Stimulated activated CD8-positive, alpha-beta memory T cell treated with anti-CD3 and anti-CD28 coated beads, Interleukin-7, amount 100 ng/mL, for 4 hours (primary cell): ENCODE data around the gene DSN1.
A peak's percentile ranks its signal among the peaks of the same experiment; 100 is the strongest.

Source experiments
- DNase-seq, 2 donors: peaks; one replicate each; pipeline ENCODE4 v3.0.0-alpha.2; 2020; ENCODE audit warnings: low read depth in 2 of 2

Gene DSN1

DNA sequence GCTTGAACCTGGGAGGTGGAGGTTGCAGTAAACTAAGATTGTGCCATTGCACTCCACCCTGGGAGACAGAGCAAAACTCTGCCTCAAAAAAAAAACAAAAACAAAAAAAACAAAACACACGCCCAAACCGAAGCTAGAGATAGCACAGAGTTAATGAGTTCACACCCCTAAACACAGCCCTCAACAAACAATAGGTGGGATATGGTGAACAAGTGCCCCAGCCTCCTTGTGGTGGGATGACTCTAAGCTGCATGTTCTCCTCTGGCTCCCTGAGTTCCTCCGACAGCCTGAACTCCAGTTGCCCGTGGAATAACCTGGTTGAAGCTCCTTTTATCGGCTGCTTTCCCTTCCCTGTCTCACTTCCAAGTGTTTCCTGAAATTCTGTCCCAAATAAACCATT, 22.1 kb upstream of the DSN1 start:
- DNase-seq, result no peak

- no peak for DNase-seq
Observed at GRCh38 chr20:36794116-36794474, 20.5 kb upstream of the DSN1 start.

GRCh38 chr20:36793294-36794115, 19.9 kb upstream of the DSN1 start:
- DNase-seq, result no peak

GRCh38 chr20:36792422-36792821, 18.9 kb upstream of the DSN1 start:
- peak in 1 of 2 donors; percentile 2 for DNase-seq

DNA sequence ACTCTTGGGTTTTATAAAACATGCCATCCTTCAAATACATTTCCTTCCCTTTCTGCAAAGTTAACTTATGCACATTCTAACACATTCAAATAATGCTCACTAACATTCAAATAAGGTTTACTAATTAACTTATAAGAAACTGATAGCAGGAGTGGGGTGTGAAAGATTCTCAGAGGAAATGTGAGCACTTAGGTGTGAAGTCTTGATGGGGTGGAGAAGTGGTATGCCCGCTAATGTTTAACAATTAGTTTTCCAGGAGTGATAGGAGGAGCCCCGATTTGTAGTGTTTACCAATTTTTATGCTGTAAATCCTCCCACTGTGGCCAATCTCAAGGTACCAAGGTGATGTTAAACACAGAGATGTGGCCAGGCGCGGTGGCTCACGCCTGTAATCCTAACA, 18.3 kb upstream of the DSN1 start:
- no peak for DNase-seq

DNA sequence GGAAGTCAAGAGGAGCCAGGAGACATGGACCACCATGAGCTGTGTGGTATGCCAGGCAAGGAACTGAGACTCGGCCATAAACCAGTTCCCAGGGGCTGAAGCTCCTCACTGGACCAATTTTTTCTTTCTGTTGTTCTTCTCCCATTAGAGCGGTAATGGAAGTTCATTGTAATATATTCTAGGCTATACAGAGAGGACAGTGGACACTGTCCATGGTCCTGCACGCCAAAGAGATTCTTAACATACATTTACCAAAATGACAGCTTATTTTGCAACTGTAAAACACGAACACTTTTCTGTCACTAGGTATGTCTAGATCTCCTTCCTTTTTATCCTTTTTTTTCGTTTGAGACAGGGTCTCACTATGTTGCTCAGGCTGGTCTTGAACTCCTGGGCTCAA, 13.1 kb upstream of the DSN1 start:
- no peak for DNase-seq

DNA sequence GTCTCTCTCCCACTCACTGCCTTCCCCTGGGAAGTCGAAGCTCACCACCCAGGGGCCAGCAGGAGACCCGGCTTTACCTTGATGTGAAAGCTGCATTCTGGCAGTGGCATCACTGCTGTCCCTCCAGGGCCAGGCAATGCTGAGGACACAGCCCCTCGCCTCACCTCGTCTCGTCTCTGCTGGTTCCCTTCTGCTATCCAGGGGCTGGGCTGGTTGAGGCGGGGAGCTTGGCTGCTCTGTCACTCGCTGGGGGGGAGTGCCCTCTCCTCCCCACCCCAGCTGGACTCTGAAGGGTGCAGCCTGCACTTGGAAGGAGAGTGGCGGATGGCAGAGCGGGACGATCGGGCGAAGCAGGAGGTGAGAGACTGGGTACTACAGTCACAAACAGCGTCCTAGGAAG, 12.7 kb upstream of the DSN1 start:
- no peak for DNase-seq

DNA sequence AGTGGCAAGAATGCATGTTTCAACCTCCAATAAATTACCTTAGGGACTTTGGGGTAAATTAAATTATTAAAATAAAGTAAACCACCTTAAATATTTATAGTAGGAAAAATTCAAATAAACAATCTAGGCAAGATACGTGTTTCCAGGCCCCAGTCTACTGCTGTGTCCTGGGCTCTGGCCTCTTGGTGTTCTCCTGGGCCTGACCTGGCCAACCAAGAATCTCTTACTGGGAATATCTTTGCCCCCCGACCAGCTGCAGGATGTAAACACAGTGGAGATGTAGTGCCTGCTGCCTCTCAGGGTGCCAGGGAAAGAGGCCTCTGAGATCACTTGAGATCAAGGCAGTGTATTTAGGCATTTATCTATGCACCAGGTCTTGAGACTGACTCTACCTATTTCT, 11.7 kb upstream of the DSN1 start:
- DNase-seq, result no peak

GRCh38 chr20:36784900-36785299, 11.3 kb upstream of the DSN1 start:
- no peak for DNase-seq

GRCh38 chr20:36784116-36784515, 10.6 kb upstream of the DSN1 start:
- no peak for DNase-seq

DNA sequence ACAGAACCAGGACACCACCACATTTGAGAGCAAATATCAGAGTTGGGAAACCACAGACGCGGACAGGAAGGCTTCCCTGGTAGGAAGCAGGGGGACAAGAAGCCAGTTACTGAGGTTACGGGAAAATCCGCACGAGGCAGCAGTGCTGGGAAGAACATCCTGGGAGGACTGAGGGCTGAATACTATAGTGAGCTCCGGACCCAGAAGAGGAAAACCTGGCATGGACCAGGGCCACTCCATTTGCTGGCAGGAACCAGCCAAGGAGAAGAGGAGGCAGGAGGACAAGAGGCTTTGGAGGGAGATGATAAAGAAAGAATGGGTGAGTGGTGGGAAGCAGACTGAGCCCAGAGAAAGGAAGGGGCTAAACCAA, 6.1 kb upstream of the DSN1 start:
- DNase-seq, result no peak

GRCh38 chr20:36778831-36779655, 5.5 kb upstream of the DSN1 start:
- DNase-seq, result no peak

- DNase-seq, result no peak
Observed at GRCh38 chr20:36777576-36777975, 4.0 kb upstream of the DSN1 start.

DNA sequence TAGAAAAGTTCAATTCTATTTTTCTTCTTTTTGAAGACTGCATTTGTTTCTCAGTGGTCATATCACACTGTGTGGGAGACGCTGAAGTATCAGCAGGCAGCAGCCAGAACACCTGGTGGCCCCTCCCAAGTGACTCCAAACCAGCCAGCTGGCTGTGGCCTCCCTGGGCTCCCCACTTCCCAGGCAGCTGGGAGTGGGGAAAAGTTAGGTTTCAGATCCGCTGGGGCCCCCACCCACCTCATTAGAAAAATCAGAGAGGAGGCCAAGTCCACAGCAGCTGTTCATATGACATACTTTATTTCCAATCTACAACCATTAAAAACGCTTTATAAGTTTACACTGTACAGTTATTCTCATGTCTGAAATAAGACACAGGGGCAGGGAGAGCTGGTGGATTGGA, 3.6 kb upstream of the DSN1 start:
- DNase-seq, result no peak

DNA sequence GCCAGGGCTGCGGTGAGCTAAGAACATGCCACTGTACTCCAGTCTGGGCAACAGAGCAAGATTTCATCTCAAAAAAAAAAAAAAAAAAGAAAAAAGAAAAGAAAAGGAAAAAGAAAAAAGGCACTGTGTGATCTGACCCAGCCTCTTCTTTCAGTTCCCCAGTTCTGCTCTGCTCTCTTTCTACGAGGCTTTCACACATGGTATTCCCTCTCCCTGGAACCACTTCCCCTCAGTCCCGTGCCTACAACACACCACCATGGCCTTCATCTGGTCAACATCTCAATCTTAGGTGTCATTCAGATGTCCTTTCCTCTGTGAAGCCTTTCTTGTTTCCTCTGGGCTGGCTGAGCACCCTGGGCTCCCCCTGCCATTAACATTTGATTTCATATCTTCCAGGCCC, 2.3 kb upstream of the DSN1 start:
- no peak for DNase-seq

DNA sequence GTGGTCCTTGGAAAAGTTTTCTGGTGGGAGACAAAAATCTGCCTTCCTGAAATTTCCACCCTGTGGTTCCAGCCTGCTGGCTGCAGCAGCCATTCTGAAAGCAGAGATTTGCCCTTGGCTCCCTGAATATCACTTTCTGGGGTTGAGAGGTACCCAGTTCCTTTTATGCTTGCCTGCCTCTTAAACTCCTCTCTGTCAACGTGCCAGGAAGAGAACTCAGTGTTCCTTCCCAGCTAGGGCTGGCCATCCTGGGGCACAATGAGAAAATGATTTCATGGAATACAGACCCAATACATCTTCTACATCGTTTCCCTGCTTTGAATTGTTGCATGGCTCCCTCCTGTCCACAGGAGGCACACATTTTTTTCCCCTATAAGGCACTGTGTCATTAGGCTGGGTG, 1.6 kb upstream of the DSN1 start:
- no peak for DNase-seq

DNA sequence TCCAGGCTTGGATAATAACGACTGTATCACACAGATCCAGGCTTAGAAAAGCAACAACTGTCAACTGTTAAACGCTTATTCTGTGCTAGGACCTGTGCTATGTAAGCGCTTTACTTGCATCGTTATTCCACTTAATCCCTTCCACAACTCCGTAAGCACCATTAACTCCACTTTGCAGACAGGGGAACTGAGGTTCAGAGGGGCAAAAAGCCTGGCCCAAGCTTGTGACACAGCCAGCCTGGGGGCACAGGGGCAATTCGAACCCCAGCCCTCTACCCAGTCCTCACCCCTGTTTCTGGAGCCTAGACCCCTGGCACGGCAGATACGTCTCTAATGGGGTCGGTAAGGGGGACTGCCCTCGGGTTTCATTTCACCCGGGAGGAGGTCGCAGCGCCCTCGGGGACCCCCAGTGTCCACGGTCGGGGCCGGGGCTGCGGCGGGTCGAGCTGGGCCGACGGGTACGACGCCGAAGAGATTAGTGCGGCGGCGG, 411 bp downstream of the DSN1 start:
- DNase-seq, result no peak

GRCh38 chr20:36770680-36771079, 2.9 kb downstream of the DSN1 start:
- no peak for DNase-seq

GRCh38 chr20:36768768-36769430, 4.7 kb downstream of the DSN1 start:
- no peak for DNase-seq

DNA sequence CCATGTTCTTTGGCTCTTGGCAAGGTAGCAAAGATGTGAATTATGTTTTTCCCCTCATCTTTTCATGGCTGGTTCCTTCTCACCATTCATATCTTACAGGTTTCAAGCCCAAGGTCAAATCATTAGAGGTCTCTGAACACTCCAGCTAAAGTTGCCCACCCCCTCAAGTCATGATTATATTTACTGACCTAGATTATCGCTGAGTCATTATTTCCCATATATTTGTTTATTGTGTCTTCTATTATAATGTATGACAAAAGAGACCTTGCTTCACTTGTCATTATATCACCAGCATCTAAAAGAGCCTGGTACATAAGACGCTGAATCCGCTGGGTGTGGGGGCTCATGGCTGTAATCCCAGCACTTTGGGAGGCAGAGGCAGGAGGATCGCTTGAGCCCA, 12.4 kb downstream of the DSN1 start:
- DNase-seq, result no peak

DNA sequence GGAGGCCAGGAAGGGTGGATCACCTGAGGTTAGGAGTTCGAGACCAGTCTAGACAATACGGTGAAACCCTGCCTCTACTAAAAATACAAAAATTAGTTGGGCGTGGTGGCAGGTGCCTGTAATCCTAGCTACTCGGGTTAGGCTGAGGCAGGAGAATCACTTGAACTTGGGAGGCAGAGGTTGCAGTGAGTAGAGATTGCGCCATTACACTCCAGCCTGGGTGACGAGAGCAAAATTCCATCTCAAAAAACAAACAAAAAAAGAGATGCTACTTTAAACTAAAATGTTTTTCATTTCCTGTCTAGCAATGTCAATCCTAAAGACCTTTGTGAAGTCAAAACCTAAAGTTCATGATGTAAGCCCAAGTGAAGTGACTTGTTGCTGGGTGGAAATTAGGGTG, 12.9 kb downstream of the DSN1 start:
- DNase-seq, result no peak

GRCh38 chr20:36758276-36758675, 15.3 kb downstream of the DSN1 start:
- no peak for DNase-seq

DNA sequence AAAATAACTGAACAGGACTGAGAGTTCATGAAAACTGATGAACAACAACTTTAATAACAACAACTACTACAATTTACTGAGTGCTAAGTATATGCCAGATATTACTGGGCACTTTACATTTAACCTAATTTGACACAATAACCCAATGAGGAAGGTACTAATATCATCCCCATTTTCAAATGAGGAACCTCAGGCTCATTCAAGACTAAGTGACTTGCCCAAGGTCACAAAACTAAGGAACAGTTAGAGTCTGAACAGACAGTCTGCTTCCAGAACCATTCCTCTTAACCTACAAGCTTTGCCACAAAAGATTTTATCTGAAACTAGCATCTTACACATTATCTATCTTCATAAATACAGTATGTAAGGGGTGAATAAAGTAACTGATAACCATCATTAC, 17.1 kb downstream of the DSN1 start:
- DNase-seq, result no peak
